Ishikawa (cell line): ENCODE data around the gene CROCC2.

Experiments
- CEBPB ChIP-seq: IDR thresholded peaks from 2 replicates; pipeline ENCODE4 v1.6.1; 2012
- EGR1 ChIP-seq: IDR thresholded peaks from 2 replicates; pipeline ENCODE4 v1.6.1; 2012
- EP300 ChIP-seq: IDR thresholded peaks from 2 replicates; pipeline ENCODE4 v1.6.1; 2012; ENCODE audit warnings: borderline replicate concordance
- FOXM1 ChIP-seq: IDR thresholded peaks from 2 replicates; pipeline ENCODE4 v1.6.1; 2012; ENCODE audit warnings: low read depth, borderline replicate concordance
- NFIC ChIP-seq: IDR thresholded peaks from 2 replicates; pipeline ENCODE4 v1.6.1; 2012
- RAD21 ChIP-seq: IDR thresholded peaks from 2 replicates; pipeline ENCODE4 v1.6.1; 2012; ENCODE audit warnings: low read depth
- TAF1 ChIP-seq: IDR thresholded peaks from 2 replicates; pipeline ENCODE4 v1.6.1; 2012; ENCODE audit warnings: low read depth, mild to moderate bottlenecking
- YY1 ChIP-seq: IDR thresholded peaks from 2 replicates; pipeline ENCODE4 v1.6.1; 2012; ENCODE audit warnings: low read depth
- ZBTB7A ChIP-seq: IDR thresholded peaks from 2 replicates; pipeline ENCODE4 v1.6.1; 2012; ENCODE audit warnings: low read depth
- TF ChIP-seq, protein P1 (sequence below): IDR thresholded peaks from 2 replicates; pipeline ENCODE4 v1.6.1; 2012; ENCODE audit warnings: low read depth, mild to moderate bottlenecking
- TF ChIP-seq, protein P2 (sequence below): IDR thresholded peaks from 2 replicates; pipeline ENCODE4 v1.6.1; 2012
- TF ChIP-seq, protein P3 (sequence below): IDR thresholded peaks from 2 replicates; pipeline ENCODE4 v1.6.1; 2012

DNA sequence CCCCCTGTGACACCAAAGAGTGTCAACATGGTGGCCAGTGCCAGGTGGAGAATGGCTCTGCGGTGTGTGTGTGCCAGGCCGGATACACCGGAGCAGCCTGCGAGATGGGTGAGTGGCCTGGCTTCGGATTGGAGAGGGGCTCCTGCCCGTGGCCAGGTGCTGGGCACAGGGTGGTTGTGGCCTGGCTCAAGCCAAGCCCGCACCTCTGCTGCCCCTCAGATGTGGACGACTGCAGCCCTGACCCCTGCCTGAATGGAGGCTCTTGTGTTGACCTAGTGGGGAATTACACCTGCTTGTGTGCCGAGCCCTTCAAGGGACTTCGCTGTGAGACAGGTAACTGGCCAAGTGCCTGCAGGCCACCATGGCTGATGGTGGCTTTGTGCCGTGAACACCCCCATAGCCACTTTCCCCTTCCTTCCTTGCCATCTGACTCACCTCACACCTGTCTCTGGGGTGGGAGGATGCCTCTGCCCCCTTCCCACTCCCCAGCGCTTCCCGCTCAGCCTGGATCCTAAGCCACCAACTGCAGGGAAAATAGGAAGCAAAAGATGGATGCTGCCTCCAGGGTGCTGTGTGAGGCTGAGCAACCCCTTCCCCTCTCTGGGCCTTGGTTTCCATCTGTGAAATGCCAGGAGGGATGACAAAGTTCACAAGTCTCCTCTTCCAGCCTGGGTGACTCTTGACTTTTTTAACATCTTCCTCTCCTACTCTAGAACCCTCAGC lies 134.1 kb downstream of the CROCC2 start:
- no peak for TF ChIP-seq CEBPB
- no peak for TF ChIP-seq EGR1
- TF ChIP-seq, protein P1, sequence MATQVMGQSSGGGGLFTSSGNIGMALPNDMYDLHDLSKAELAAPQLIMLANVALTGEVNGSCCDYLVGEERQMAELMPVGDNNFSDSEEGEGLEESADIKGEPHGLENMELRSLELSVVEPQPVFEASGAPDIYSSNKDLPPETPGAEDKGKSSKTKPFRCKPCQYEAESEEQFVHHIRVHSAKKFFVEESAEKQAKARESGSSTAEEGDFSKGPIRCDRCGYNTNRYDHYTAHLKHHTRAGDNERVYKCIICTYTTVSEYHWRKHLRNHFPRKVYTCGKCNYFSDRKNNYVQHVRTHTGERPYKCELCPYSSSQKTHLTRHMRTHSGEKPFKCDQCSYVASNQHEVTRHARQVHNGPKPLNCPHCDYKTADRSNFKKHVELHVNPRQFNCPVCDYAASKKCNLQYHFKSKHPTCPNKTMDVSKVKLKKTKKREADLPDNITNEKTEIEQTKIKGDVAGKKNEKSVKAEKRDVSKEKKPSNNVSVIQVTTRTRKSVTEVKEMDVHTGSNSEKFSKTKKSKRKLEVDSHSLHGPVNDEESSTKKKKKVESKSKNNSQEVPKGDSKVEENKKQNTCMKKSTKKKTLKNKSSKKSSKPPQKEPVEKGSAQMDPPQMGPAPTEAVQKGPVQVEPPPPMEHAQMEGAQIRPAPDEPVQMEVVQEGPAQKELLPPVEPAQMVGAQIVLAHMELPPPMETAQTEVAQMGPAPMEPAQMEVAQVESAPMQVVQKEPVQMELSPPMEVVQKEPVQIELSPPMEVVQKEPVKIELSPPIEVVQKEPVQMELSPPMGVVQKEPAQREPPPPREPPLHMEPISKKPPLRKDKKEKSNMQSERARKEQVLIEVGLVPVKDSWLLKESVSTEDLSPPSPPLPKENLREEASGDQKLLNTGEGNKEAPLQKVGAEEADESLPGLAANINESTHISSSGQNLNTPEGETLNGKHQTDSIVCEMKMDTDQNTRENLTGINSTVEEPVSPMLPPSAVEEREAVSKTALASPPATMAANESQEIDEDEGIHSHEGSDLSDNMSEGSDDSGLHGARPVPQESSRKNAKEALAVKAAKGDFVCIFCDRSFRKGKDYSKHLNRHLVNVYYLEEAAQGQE = no peak
- TF ChIP-seq, protein P2, sequence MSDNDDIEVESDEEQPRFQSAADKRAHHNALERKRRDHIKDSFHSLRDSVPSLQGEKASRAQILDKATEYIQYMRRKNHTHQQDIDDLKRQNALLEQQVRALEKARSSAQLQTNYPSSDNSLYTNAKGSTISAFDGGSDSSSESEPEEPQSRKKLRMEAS = no peak
- TF ChIP-seq NFIC = no peak
- no peak for TF ChIP-seq YY1
- no peak for TF ChIP-seq ZBTB7A
- TF ChIP-seq EP300 = no peak
- TF ChIP-seq RAD21 = no peak
- no peak for TF ChIP-seq FOXM1
- TF ChIP-seq TAF1 = no peak
- TF ChIP-seq, protein P3, sequence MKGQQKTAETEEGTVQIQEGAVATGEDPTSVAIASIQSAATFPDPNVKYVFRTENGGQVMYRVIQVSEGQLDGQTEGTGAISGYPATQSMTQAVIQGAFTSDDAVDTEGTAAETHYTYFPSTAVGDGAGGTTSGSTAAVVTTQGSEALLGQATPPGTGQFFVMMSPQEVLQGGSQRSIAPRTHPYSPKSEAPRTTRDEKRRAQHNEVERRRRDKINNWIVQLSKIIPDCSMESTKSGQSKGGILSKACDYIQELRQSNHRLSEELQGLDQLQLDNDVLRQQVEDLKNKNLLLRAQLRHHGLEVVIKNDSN = no peak
